ES-I3 (cell line): ENCODE measurements around the gene E2F8.

Source experiments
- H3K36me3 ChIP-seq: 2 replicates; pipeline ENCODE4 v1.6.1; 2013; ENCODE audit warnings: mild to moderate bottlenecking, low read length, control low read depth, moderate library complexity; ENCODE audit not compliant: insufficient read depth
- H3K4me1 ChIP-seq: 2 replicates; pipeline ENCODE4 v1.6.1; 2013; ENCODE audit warnings: mild to moderate bottlenecking, control low read depth, low read length; ENCODE audit not compliant: insufficient read depth
- H3K9ac ChIP-seq: 2 replicates; pipeline ENCODE4 v1.6.1; 2013; ENCODE audit warnings: low read depth, mild to moderate bottlenecking, low read length, moderate library complexity
- H3K9me3 ChIP-seq: 2 replicates; pipeline ENCODE4 v1.6.1; 2013; ENCODE audit warnings: mild to moderate bottlenecking, low read length, moderate library complexity; ENCODE audit not compliant: control insufficient read depth, insufficient read depth

Gene E2F8

GRCh38 chr11:19218786-19219460 is 21.8 kb downstream of the E2F8 start:
- no peaks in the 10 kb centered on the region for H3K4me1 ChIP-seq
- no peak overlapping the region for H3K9ac ChIP-seq
- no peaks in the 10 kb centered on the region for H3K36me3 ChIP-seq
- no peaks in the 10 kb centered on the region; the same call in 1 of the 2 replicates for H3K9me3 ChIP-seq

- Histone ChIP-seq H3K9ac (no peak overlapping the region), H3K9me3 (no peaks in the 10 kb centered on the region; the same call in 1 of the 2 replicates), H3K36me3 (no peaks in the 10 kb centered on the region), H3K4me1 (no peaks in the 10 kb centered on the region)
Observed at GRCh38 chr11:19218216-19218615, 22.5 kb downstream of the E2F8 start.

GRCh38 chr11:19216709-19217374 is 23.9 kb downstream of the E2F8 start:
- H3K9me3 ChIP-seq: no peaks in the 10 kb centered on the region
- H3K36me3 ChIP-seq: no peaks in the 10 kb centered on the region
- no peaks in the 10 kb centered on the region for H3K4me1 ChIP-seq
- no peak overlapping the region for H3K9ac ChIP-seq

DNA sequence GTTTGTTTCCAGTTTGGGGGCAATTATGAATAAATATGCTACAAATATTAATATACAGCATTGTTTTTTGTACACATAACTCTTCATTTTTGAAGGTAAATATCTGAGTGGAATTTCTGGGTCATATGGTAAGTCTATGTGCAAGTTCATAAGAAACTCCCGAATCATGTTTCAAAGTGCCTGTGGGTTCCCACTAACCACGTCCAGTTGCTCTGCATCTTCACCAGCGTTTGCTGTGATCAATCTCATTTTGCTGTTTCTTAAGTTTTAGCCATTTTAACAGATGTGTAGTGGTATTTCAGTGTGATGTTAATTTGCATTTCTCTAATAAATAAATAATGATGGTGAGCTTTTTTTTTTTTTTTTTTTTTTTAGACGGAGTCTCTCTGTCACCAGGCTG is 24.7 kb downstream of the E2F8 start:
- no peak overlapping the region for H3K9ac ChIP-seq
- H3K36me3 ChIP-seq: no peaks in the 10 kb centered on the region
- no peaks in the 10 kb centered on the region for H3K9me3 ChIP-seq
- no peaks in the 10 kb centered on the region for H3K4me1 ChIP-seq

DNA sequence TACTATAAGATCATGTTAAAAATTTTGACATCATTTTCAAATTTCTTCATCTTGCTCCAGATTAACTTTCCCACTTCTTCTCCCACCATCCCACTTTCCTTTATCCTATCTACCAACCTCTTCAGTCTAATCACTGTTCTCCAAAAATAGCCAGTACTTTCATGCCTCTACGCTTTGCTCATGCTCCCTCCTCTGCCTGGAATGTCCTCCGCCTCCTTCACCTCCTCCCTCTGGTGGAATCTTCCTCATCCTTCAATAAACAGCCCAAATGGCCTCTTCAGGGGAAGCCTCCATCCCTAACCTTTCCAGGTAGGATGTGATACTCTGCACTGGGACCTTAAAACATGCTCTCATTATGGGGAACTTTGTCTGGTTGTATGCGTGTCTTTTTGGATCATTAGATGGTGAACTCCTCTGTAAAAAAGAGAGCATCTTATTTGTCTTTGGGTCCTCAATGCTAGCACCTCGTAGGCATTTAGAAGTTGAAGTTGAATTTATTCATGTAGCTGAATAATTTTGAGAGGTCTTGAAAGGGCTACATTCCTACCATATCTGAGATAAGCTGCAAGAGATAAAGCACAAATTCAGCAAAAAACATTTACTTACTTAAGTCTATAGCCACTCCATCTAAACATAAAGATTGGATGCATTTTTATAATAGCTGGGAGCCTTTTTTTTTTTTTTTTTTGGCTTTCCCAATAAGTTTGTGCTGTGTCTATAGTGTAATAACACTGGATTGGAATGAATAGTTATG is 31.0 kb downstream of the E2F8 start:
- Histone ChIP-seq H3K9me3 (no peaks in the 10 kb centered on the region), H3K4me1 (no peaks in the 10 kb centered on the region), H3K9ac (no peak overlapping the region), H3K36me3 (no peaks in the 10 kb centered on the region)

GRCh38 chr11:19208959-19209546 is 31.7 kb downstream of the E2F8 start:
- H3K4me1 ChIP-seq: no peaks in the 10 kb centered on the region
- H3K36me3 ChIP-seq: no peaks in the 10 kb centered on the region
- no peak overlapping the region for H3K9ac ChIP-seq
- H3K9me3 ChIP-seq: no peaks in the 10 kb centered on the region

- Histone ChIP-seq H3K9ac (no peak overlapping the region), H3K4me1 (no peaks in the 10 kb centered on the region), H3K9me3 (no peaks in the 10 kb centered on the region), H3K36me3 (no peaks in the 10 kb centered on the region)
Observed at GRCh38 chr11:19208181-19208580, 32.6 kb downstream of the E2F8 start.

DNA sequence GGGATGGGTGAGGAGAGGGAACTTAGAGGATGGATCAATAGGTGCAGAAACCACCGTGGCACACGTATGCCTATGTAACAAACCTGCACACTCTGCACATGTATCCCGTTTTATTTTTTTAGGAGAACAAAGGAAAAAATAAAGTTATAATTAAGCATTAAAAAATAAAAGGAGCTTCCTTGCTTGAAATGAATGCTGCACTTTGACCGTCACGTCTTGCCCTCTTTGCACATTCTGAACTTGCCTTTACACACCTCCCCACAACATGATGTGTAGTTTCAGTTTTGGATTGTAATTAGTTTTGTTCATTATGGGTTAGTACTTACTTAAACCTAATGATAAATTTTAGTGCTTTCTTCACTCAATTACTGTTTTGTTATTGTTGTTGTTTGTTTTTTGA is 35.9 kb downstream of the E2F8 start:
- Histone ChIP-seq H3K9ac (no peak overlapping the region), H3K4me1 (no peaks in the 10 kb centered on the region), H3K9me3 (no peaks in the 10 kb centered on the region), H3K36me3 (no peaks in the 10 kb centered on the region)

GRCh38 chr11:19201737-19202605 is 38.8 kb downstream of the E2F8 start, which contains the start of gene CSRP3:
TSS of gene CSRP3 (minus strand) at chr11:19201983. CDS start at chr11:19192448, 9,535 bp downstream.
- Histone ChIP-seq H3K4me1 (no peaks in the 10 kb centered on the region), H3K9ac (no peak within 1 kb of the TSS), H3K9me3 (no peaks in the 10 kb centered on the region), H3K36me3 (no peaks in the 10 kb centered on the region)

DNA sequence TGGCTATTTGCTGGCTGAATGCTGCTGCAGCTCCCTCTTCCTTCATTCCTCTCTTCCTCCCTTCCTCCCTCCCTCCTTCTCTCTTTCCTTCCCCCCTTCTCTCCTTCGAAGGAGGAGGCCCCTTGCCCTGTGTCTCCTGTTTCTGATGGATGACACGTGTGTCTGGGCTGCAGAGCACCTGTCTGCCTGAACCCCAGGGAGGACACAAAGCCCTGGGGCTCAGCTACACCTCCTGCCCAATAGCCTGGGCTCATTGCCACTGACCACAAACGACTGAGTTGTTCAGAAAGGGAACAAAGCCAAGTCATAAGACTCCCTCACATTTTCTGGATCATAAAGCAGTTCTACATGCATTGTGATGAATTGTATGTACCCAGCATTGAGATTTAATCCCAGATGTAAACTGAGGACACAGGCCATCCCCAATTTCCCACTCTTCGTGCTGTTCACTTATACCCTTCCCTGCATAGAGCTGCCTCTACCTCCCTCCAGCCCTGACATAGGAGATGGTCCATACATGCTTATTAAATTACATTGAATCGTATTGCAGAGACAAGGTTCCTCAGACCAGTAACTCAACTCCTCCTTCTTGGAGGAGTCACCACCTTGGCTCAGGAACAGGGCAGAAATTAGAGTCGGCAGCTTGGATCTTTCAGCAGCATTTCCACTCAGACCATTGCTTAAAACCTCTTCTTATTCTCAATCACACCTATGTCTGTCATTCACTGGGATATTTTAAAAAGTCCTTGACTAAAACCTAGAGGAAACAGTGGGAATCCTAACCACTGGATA is 40.1 kb downstream of the E2F8 start:
- H3K9ac ChIP-seq: no peak overlapping the region
- no peaks in the 10 kb centered on the region for H3K4me1 ChIP-seq
- H3K9me3 ChIP-seq: no peaks in the 10 kb centered on the region
- H3K36me3 ChIP-seq: no peaks in the 10 kb centered on the region

DNA sequence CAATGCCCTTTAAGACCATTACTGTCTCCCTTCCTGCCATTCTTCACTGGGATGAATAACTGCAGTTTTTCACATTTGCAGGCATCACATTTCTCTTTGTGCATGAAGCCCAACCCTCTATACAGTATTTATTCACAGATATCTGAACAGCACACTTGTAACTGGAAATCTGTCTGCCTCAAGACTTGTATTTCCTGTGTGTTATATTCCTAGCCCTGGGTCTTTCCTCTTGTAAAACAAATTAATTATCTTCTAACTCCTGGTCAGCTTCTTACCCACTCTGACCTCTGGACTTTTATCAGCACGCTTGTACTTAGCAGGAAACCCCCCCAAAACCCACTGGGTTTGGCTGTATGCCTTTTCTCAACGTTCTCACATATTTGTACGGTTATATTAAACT is 41.0 kb downstream of the E2F8 start:
- no peaks in the 10 kb centered on the region for H3K9me3 ChIP-seq
- H3K4me1 ChIP-seq: no peaks in the 10 kb centered on the region
- no peak overlapping the region for H3K9ac ChIP-seq
- H3K36me3 ChIP-seq: no peaks in the 10 kb centered on the region

DNA sequence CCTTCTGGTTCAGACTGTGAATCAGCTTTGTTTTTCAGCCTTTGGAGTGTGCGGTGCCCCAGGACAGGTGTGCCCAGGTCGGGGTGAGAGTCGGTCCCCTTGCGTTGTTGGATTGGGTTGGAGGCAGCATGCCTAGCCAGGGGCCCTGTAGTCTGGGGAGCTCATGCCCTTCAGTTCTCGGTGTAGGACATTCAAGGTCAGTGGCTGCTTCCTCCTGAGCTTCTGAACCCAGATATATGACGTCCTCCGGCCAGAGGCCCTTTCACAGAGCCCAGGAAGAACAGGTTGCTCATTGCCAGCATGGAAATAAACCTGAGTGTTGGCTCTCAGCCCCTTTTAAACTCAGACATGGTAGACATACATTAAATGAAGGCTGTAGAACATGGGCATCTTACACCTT is 41.7 kb downstream of the E2F8 start:
- Histone ChIP-seq H3K4me1 (no peaks in the 10 kb centered on the region), H3K9ac (no peak overlapping the region), H3K36me3 (no peaks in the 10 kb centered on the region), H3K9me3 (no peaks in the 10 kb centered on the region)

- Histone ChIP-seq H3K9ac (no peak overlapping the region), H3K9me3 (no peaks in the 10 kb centered on the region), H3K4me1 (no peaks in the 10 kb centered on the region), H3K36me3 (no peaks in the 10 kb centered on the region)
Observed at GRCh38 chr11:19196432-19196831, 44.3 kb downstream of the E2F8 start.
